GM12878 (cell line): ENCODE measurements around the gene HAUS6. TPM values are rescaled to one million over a fixed set of nuclear protein-coding genes. Genes with fewer than 3 reads are reported as not detected.

ENCODE experiments used
- ATAC-seq: fragments of 200-7000 bp; cut with Tn5 transposase; 3 replicates; pipeline ENCODE4 v1.9.1; 2020; ENCODE audit warnings: mild to moderate bottlenecking, moderate library complexity
- BruUV-seq: library from RNA; stranded (reverse); fragments of 400-500 nt; replicated peaks from 2 replicates; lab custom pipeline; 2021; lab: Mats Ljungman, UMichigan
- CTCF ChIA-PET: fragments of 300-600 bp; sonication (Branson Sonifier 250); formaldehyde crosslinking; extraction: SDS; loops from one replicate; lab custom pipeline; 2021; ENCODE audit warnings: inconsistent platforms; lab: Yijun Ruan, JAX
- POLR2A ChIA-PET: fragments of 350-600 bp; formaldehyde crosslinking; extraction: SDS; loops from one replicate; lab custom pipeline; 2021; ENCODE audit warnings: inconsistent platforms; lab: Charles Lee
- RAD21 ChIA-PET: fragments of 300-600 bp; sonication (Branson Sonifier 250); formaldehyde crosslinking; loops from one replicate; lab custom pipeline; 2023; ENCODE audit warnings: antibody characterized with exemption; ENCODE audit not compliant: unreplicated experiment; lab: Charles Lee
- SMC1A ChIA-PET: fragments of 300-600 bp; sonication (Branson Sonifier 250); formaldehyde crosslinking; loops from one replicate; lab custom pipeline; 2023; ENCODE audit not compliant: unreplicated experiment, uncharacterized antibody; lab: Charles Lee
- DNase-seq: peaks from one replicate; pipeline ENCODE4 v3.0.0-alpha.2; 2011; ENCODE audit warnings: low read depth, low spot score
- FAIRE-seq: peaks from 3 replicates; lab custom pipeline; 2011; peaks lifted over from hg19 to GRCh38; lab: Jason Lieb, UNC
- H2AFZ ChIP-seq: 2 replicates; pipeline ENCODE4 v1.6.0; 2011; ENCODE audit warnings: low read depth, low read length, control low read depth; ENCODE audit not compliant: control insufficient read depth
- H3K27ac ChIP-seq: 2 replicates; pipeline ENCODE4 v1.5.1; 2011; ENCODE audit warnings: control low read depth; ENCODE audit not compliant: control insufficient read depth, insufficient read depth
- H3K27me3 ChIP-seq, 2 experiments: replicated peaks in 1 of 2; 2 replicates each; pipeline versions ENCODE4 v1.6.0 to v1.6.1; 2011; ENCODE audit warnings: low read length in 1 of 2; ENCODE audit not compliant: control insufficient read depth in 2 of 2, insufficient read depth in 2 of 2
- H3K36me3 ChIP-seq, 2 experiments: 2 replicates each; pipeline ENCODE4 v1.5.1; 2011; ENCODE audit warnings: low read length in 1 of 2; ENCODE audit not compliant: control insufficient read depth in 2 of 2, insufficient read depth in 2 of 2
- H3K4me1 ChIP-seq: 2 replicates; pipeline ENCODE4 v1.6.1; 2011; ENCODE audit warnings: mild to moderate bottlenecking, low read length, moderate library complexity, mixed read lengths; ENCODE audit not compliant: control insufficient read depth, insufficient read depth
- H3K4me2 ChIP-seq: 2 replicates; pipeline ENCODE4 v1.6.0; 2011; ENCODE audit warnings: control low read depth; ENCODE audit not compliant: control insufficient read depth, insufficient read depth
- H3K4me3 ChIP-seq: fragments of 200-600 bp; sonication (generic); 2 replicates; pipeline ENCODE4 v1.5.1; 2016
- H3K79me2 ChIP-seq: 2 replicates; pipeline ENCODE4 v1.6.0; 2011; ENCODE audit warnings: low read length; ENCODE audit not compliant: control insufficient read depth, insufficient read depth
- H3K9ac ChIP-seq: 2 replicates; pipeline ENCODE4 v1.8.0; 2011; ENCODE audit warnings: low read length, control low read depth, mixed read lengths; ENCODE audit not compliant: control insufficient read depth, insufficient read depth
- H3K9me3 ChIP-seq: replicated peaks from 3 replicates; pipeline ENCODE4 v1.5.1; 2011; ENCODE audit warnings: mild to moderate bottlenecking, low read length; ENCODE audit not compliant: control insufficient read depth, insufficient read depth
- H4K20me1 ChIP-seq: 2 replicates; pipeline ENCODE4 v1.6.0; 2011; ENCODE audit not compliant: control insufficient read depth, insufficient read depth
- ATF7 ChIP-seq: fragments of 450-650 bp; IDR thresholded peaks from 2 replicates; pipeline ENCODE4 v1.6.1; 2016; ENCODE audit warnings: low read depth, mild to moderate bottlenecking
- GABPA ChIP-seq: IDR thresholded peaks from 2 replicates; pipeline ENCODE4 v1.6.1; 2014; ENCODE audit warnings: antibody characterized with exemption, low read depth, mild to moderate bottlenecking, inconsistent platforms
- NRF1 ChIP-seq: conservative IDR thresholded peaks from 2 replicates; pipeline ENCODE4 v1.6.1; 2011; ENCODE audit warnings: mild to moderate bottlenecking, low read depth, low read length, improper control_type of control experiment
- RELB ChIP-seq: fragments of 450-650 bp; IDR thresholded peaks from 2 replicates; pipeline ENCODE4 v1.6.1; 2017; ENCODE audit warnings: low read depth, mild to moderate bottlenecking, moderate library complexity
- RUNX3 ChIP-seq: IDR thresholded peaks from 2 replicates; pipeline ENCODE4 v1.6.1; 2012; ENCODE audit warnings: low read length, inconsistent platforms
- WGBS: methylation state at CpG from one replicate; pipeline ENCODE4 v1.1.6; 2016; ENCODE audit warnings: low lambda C conversion rate; ENCODE audit not compliant: insufficient replicate concordance, insufficient coverage; ENCODE audit errors: missing lambda C conversion rate; 5-methylcytosine and 5-hydroxymethylcytosine counted together
- in situ Hi-C: fragments of 300-500 bp; cut with MboI; formaldehyde crosslinking; loops from 9 replicates; pipeline ENCODE4 v1.14.3; 2018; ENCODE audit warnings: mixed read lengths
- intact Hi-C: fragments of 100-400 bp; cut with micrococcal nuclease; formaldehyde crosslinking; loops from one replicate; pipeline ENCODE4 v1.14.2; 2022; ENCODE audit not compliant: unreplicated experiment
- polyA plus RNA-seq, 11 experiments: library from polyadenylated mRNA; depleted of rRNA in 4 of 11; unstranded in 6 of 11; stranded (reverse) in 5 of 11; fragments of >200 nt; fragmentation: Nextera tagmentation in 4 of 11; fragmentation: Illumina TruSeq in 1 of 11; extraction: Ambion mirVana in 4 of 11; extraction: Trizol in 1 of 11; gene quantifications; 1 replicate in 1 of 11; 2 replicates in 10 of 11; pipeline versions ENCODE4 v1.2.1 to v1.2.3, GENCODE V29; 2011 to 2016; ENCODE audit warnings: inconsistent platforms in 2 of 11, missing spikeins in 2 of 11, low read depth in 1 of 11
- total RNA-seq, 4 experiments: library from RNA; depleted of rRNA in 3 of 4; stranded (reverse); fragments of >200 nt in 3 of 4; fragmentation: Illumina TruSeq in 1 of 4; extraction: Trizol in 1 of 4; gene quantifications; 2 replicates each; pipeline versions ENCODE4 v1.2.1 to v1.2.3, GENCODE V29; 2013 to 2021

Gene HAUS6
- total and polyA plus RNA-seq, 10 of the 15 experiments (the other 5 are each of a cell fraction or from before 2014, with no cell fraction given), result 7.1 to 26.8 (median 16.0) TPM

GRCh38 chr9:19138084-19138483 lies 35.4 kb upstream of the HAUS6 start:
- no peak overlapping the region for H3K4me2 ChIP-seq

More at GRCh38 chr9:19138084-19138483, 35.4 kb upstream of the HAUS6 start:
- BruUV-seq, result no TSS peak
- H3K9me3 ChIP-seq, result no peaks in the 10 kb centered on the region
- peak; percentile 64 for TF ChIP-seq ATF7
- peak; percentile 47; the same call in 1 of the 2 replicates for TF ChIP-seq RUNX3
- TF ChIP-seq RELB, result 0 out of 2 replicates have a peak, but pooled peaks have one; percentile 18
- TF ChIP-seq NRF1, result no peak
- no peak for TF ChIP-seq GABPA
- TF ChIP-seq, all 136 proteins: peak for 3
- CTCF ChIA-PET, result interaction anchor here (0.6 to 3.0 kb wide), 5 partner anchors 13 to 883 kb away, joined by 3 to 13 read pairs (median 5); no protein-coding TSS in a partner anchor
- no peak overlapping the region for H3K9ac ChIP-seq
- no peak overlapping the region for H2AFZ ChIP-seq
- intact Hi-C loops (no loop called here), in situ Hi-C loops (no loop called here)
- FAIRE-seq (no peak), DNase-seq (no peak), ATAC-seq (peak; percentile 46)
- WGBS, result 100% methylated on average over 1 of the region's 1 CpG
- H3K27ac ChIP-seq, result no peak overlapping the region
- H3K4me3 ChIP-seq, result no peak overlapping the region
- H3K36me3 ChIP-seq, result no peaks in the 10 kb centered on the region
- SMC1A ChIA-PET, result interaction anchor here (0.6 to 2.4 kb wide), 9 partner anchors 9 to 36 kb away, joined by 3 to 7 read pairs (median 4); no protein-coding TSS in a partner anchor
- no peaks in the 10 kb centered on the region for H3K27me3 ChIP-seq
- RAD21 ChIA-PET, result interaction anchor here (1.0 to 4.1 kb wide), 2 partner anchors 9 to 36 kb away, joined by 3 to 21 read pairs; no protein-coding TSS in a partner anchor
- no peaks in the 10 kb centered on the region for H3K79me2 ChIP-seq
- POLR2A ChIA-PET, result interaction anchor here (0.7 to 2.2 kb wide), 3 partner anchors 9 to 24 kb away, joined by 3 to 11 read pairs (median 5); no protein-coding TSS in a partner anchor
- H3K4me1 ChIP-seq, result no peaks in the 10 kb centered on the region; the same call in 1 of the 2 replicates
- no peaks in the 10 kb centered on the region for H4K20me1 ChIP-seq
